HepG2 (cell line): ENCODE data around the gene MAEA. TPM values are rescaled to one million over a fixed set of nuclear protein-coding genes. Genes with fewer than 3 reads are reported as not detected.
A peak's percentile ranks its signal among the peaks of the same experiment; 100 is the strongest.

Experiments used
- ATAC-seq: fragments of 200-7000 bp; cut with Tn5 transposase; 3 replicates; pipeline ENCODE4 v1.9.1; 2020; ENCODE audit warnings: mild to moderate bottlenecking, moderate library complexity
- BruUV-seq: library from RNA; stranded (reverse); fragments of 400-500 nt; replicated peaks from 2 replicates; lab custom pipeline; 2021; lab: Mats Ljungman, UMichigan
- CTCF ChIA-PET: fragments of 300-600 bp; formaldehyde crosslinking; extraction: SDS; loops from one replicate; lab custom pipeline; 2021; ENCODE audit warnings: low total read pairs, inconsistent platforms, low intra/inter-chr PET ratio; lab: Yijun Ruan, JAX
- POLR2A ChIA-PET: fragments of 350-600 bp; sonication (Branson Sonifier 250); formaldehyde crosslinking; loops from one replicate; lab custom pipeline; 2020; ENCODE audit warnings: antibody characterized with exemption, inconsistent platforms; lab: Yijun Ruan, JAX
- DNase-seq: peaks from one replicate; pipeline ENCODE4 v3.0.0-alpha.2; 2015; ENCODE audit warnings: low spot score
- FAIRE-seq: peaks from 3 replicates; lab custom pipeline; 2011; peaks lifted over from hg19 to GRCh38; lab: Jason Lieb, UNC
- H2AFZ ChIP-seq: one replicate; pipeline ENCODE4 v1.6.1; 2011; ENCODE audit warnings: low read length, inconsistent platforms
- H3K27ac ChIP-seq: fragments of 300-600 bp; 3 replicates; pipeline ENCODE4 v1.8.0; 2011; ENCODE audit warnings: mixed run types, mild to moderate bottlenecking, mixed read lengths, low read length, inconsistent platforms; ENCODE audit not compliant: insufficient read depth; ENCODE audit errors: extremely low read length
- H3K27me3 ChIP-seq, 2 experiments: fragments of 200-600 bp in 1 of 2; 2 replicates in 1 of 2; 3 replicates in 1 of 2; pipeline versions ENCODE4 v1.6.0 to v1.8.0; 2011; ENCODE audit warnings: low read length in 2 of 2, mild to moderate bottlenecking in 2 of 2, moderate library complexity in 2 of 2, inconsistent platforms in 1 of 2; ENCODE audit not compliant: insufficient read depth in 2 of 2, control insufficient read depth in 1 of 2
- H3K36me3 ChIP-seq, 2 experiments: fragments of 200-600 bp in 1 of 2; replicated peaks in 1 of 2; 2 replicates in 1 of 2; 3 replicates in 1 of 2; pipeline versions ENCODE4 v1.5.1 to v1.8.0; 2011; ENCODE audit warnings: low read length in 2 of 2, inconsistent platforms in 1 of 2; ENCODE audit not compliant: insufficient read depth in 2 of 2, control insufficient read depth in 1 of 2
- H3K4me1 ChIP-seq: 2 replicates; pipeline ENCODE4 v1.5.1; 2012; ENCODE audit warnings: low read length, inconsistent platforms; ENCODE audit not compliant: insufficient read depth
- H3K4me2 ChIP-seq: 2 replicates; pipeline ENCODE4 v1.6.0; 2011; ENCODE audit warnings: low read depth, low read length, inconsistent platforms
- H3K4me3 ChIP-seq, 3 experiments: fragments of 200-600 bp in 1 of 3; sonication (generic), shearing (Covaris generic) in 1 of 3; replicated peaks in 1 of 3; 2 replicates each; pipeline ENCODE4 v1.5.1; 2011 to 2016; ENCODE audit warnings: low read length in 3 of 3, inconsistent platforms in 2 of 3, low read depth in 2 of 3, mild to moderate bottlenecking in 2 of 3, control low read depth in 1 of 3, mixed read lengths in 1 of 3; ENCODE audit not compliant: insufficient read depth in 1 of 3
- H3K79me2 ChIP-seq: one replicate; pipeline ENCODE4 v1.6.1; 2011; ENCODE audit warnings: low read length, inconsistent platforms; ENCODE audit not compliant: insufficient read depth
- H3K9ac ChIP-seq: 2 replicates; pipeline ENCODE4 v1.6.0; 2011; ENCODE audit warnings: mild to moderate bottlenecking, low read depth, low read length, inconsistent platforms; ENCODE audit not compliant: insufficient read depth
- H3K9me3 ChIP-seq: 2 replicates; pipeline ENCODE4 v1.5.1; 2012; ENCODE audit warnings: mild to moderate bottlenecking, low read length
- H4K20me1 ChIP-seq: 2 replicates; pipeline ENCODE4 v1.6.0; 2011; ENCODE audit warnings: inconsistent platforms, mild to moderate bottlenecking, low read length, moderate library complexity; ENCODE audit not compliant: insufficient read depth
- ASH2L ChIP-seq: fragments of 300-600, 200-600 bp; sonication (generic); IDR thresholded peaks from 2 replicates; pipeline ENCODE4 v1.7.0; 2017; ENCODE audit warnings: low read depth, mild to moderate bottlenecking, moderate library complexity, mixed read lengths, low read length; ENCODE audit not compliant: insufficient read length
- FLYWCH1 ChIP-seq: sonication (generic); formaldehyde crosslinking; IDR thresholded peaks from 2 replicates; pipeline ENCODE4 v1.8.1; 2023; ENCODE audit warnings: mild to moderate bottlenecking, missing genetic modification reagents
- HNRNPL ChIP-seq: fragments of 200-400 bp; formaldehyde crosslinking; IDR thresholded peaks from 2 replicates; pipeline ENCODE4 v1.6.1; 2017; ENCODE audit warnings: mild to moderate bottlenecking, low read depth, low read length
- HNRNPLL ChIP-seq: fragments of 200-400 bp; formaldehyde crosslinking; IDR thresholded peaks from 2 replicates; pipeline ENCODE4 v1.6.1; 2017; ENCODE audit warnings: mild to moderate bottlenecking, low read depth, low read length; ENCODE audit not compliant: poor library complexity, severe bottlenecking
- IRF2 ChIP-seq: IDR thresholded peaks from 2 replicates; pipeline ENCODE4 v1.6.1; 2018; ENCODE audit warnings: missing genetic modification reagents, missing compliant biosample characterization
- MAFG ChIP-seq: sonication (generic); formaldehyde crosslinking; IDR thresholded peaks from 2 replicates; pipeline ENCODE4 v1.5.1; 2020; ENCODE audit warnings: mild to moderate bottlenecking, missing genetic modification reagents
- MZF1 ChIP-seq: sonication (generic); formaldehyde crosslinking; IDR thresholded peaks from 2 replicates; pipeline ENCODE4 v1.8.1; 2023; ENCODE audit warnings: mild to moderate bottlenecking, missing genetic modification reagents, borderline replicate concordance
- RFX5 ChIP-seq: IDR thresholded peaks from 2 replicates; pipeline ENCODE4 v1.6.1; 2011; ENCODE audit warnings: low read depth, low read length, improper control_type of control experiment
- RXRB ChIP-seq: IDR thresholded peaks from 2 replicates; pipeline ENCODE4 v1.6.1; 2016; ENCODE audit warnings: borderline replicate concordance, missing genetic modification reagents, missing compliant biosample characterization
- SMARCC2 ChIP-seq: fragments of 450-650 bp; IDR thresholded peaks from 2 replicates; pipeline ENCODE4 v1.6.1; 2017; ENCODE audit warnings: antibody characterized with exemption, mild to moderate bottlenecking
- SP1 ChIP-seq, 2 experiments: fragments of 450-650 bp in 1 of 2; sonication (generic) in 1 of 2; formaldehyde crosslinking in 1 of 2; IDR thresholded peaks; 2 replicates each; pipeline versions ENCODE4 v1.4.0 to v1.6.1; 2016 to 2020; ENCODE audit warnings: missing genetic modification reagents in 1 of 2
- ZNF530 ChIP-seq: sonication (generic); formaldehyde crosslinking; IDR thresholded peaks from 2 replicates; pipeline ENCODE4 v1.5.0; 2020; ENCODE audit warnings: low read depth, mild to moderate bottlenecking, missing genetic modification reagents
- ZNF772 ChIP-seq: sonication (generic); formaldehyde crosslinking; IDR thresholded peaks from 2 replicates; pipeline ENCODE4 v1.5.0; 2020; ENCODE audit warnings: mild to moderate bottlenecking, missing genetic modification reagents
- ZNF891 ChIP-seq: sonication (generic); formaldehyde crosslinking; IDR thresholded peaks from 2 replicates; pipeline ENCODE4 v1.5.0; 2020; ENCODE audit warnings: mild to moderate bottlenecking, missing genetic modification reagents
- ZSCAN25 ChIP-seq: sonication (generic); formaldehyde crosslinking; IDR thresholded peaks from 2 replicates; pipeline ENCODE4 v1.8.0; 2022; ENCODE audit warnings: mild to moderate bottlenecking, missing genetic modification reagents
- WGBS: methylation state at CpG from one replicate; pipeline ENCODE4 v1.1.6; 2017; ENCODE audit warnings: low lambda C conversion rate; 5-methylcytosine and 5-hydroxymethylcytosine counted together
- in situ Hi-C: cut with HindIII; loops from 2 replicates; pipeline ENCODE4 v1.10.0; 2017; ENCODE audit warnings: low pct_unique_long_range_greater_than_20kb; ENCODE audit not compliant: extremely low pct_ligation_motif_present
- intact Hi-C: fragments of 100-400 bp; cut with micrococcal nuclease; formaldehyde crosslinking; loops from one replicate; pipeline ENCODE4 v1.10.0; 2022; ENCODE audit not compliant: unreplicated experiment
- polyA plus RNA-seq, 8 experiments: library from polyadenylated mRNA; depleted of rRNA in 3 of 8; stranded (reverse) in 7 of 8; unstranded in 1 of 8; fragments of >200 nt; fragmentation: Illumina TruSeq in 4 of 8; extraction: Trizol in 4 of 8; gene quantifications; 2 replicates each; pipeline versions ENCODE4 v1.2.1 to v1.2.3, GENCODE V29; 2011 to 2016; ENCODE audit warnings: low read depth in 4 of 8, missing spikeins in 1 of 8, mixed read lengths in 1 of 8; ENCODE audit not compliant: insufficient read depth in 1 of 8
- total RNA-seq, 5 experiments: library from RNA; depleted of rRNA; stranded (reverse); fragments of >200 nt; fragmentation: Illumina TruSeq; extraction: Trizol; gene quantifications; 2 replicates each; pipeline ENCODE4 v1.2.3, GENCODE V29; 2016; ENCODE audit warnings: low read depth in 1 of 5
- TF ChIP-seq, protein P1 (sequence below): IDR thresholded peaks from 2 replicates; pipeline ENCODE4 v1.6.1; 2016
- TF ChIP-seq, protein P2 (sequence below): IDR thresholded peaks from 2 replicates; pipeline ENCODE4 v1.6.1; 2012; ENCODE audit warnings: inconsistent platforms
- TF ChIP-seq, protein P3 (sequence below): sonication (generic); formaldehyde crosslinking; IDR thresholded peaks from 2 replicates; pipeline ENCODE4 v1.8.1; 2023; ENCODE audit warnings: mild to moderate bottlenecking, missing genetic modification reagents

The MAEA gene
- total and polyA plus RNA-seq, 2 of the 13 experiments (the other 11 are each of a cell fraction or from before 2014, with no cell fraction given), result 52.0 to 57.1 TPM

DNA sequence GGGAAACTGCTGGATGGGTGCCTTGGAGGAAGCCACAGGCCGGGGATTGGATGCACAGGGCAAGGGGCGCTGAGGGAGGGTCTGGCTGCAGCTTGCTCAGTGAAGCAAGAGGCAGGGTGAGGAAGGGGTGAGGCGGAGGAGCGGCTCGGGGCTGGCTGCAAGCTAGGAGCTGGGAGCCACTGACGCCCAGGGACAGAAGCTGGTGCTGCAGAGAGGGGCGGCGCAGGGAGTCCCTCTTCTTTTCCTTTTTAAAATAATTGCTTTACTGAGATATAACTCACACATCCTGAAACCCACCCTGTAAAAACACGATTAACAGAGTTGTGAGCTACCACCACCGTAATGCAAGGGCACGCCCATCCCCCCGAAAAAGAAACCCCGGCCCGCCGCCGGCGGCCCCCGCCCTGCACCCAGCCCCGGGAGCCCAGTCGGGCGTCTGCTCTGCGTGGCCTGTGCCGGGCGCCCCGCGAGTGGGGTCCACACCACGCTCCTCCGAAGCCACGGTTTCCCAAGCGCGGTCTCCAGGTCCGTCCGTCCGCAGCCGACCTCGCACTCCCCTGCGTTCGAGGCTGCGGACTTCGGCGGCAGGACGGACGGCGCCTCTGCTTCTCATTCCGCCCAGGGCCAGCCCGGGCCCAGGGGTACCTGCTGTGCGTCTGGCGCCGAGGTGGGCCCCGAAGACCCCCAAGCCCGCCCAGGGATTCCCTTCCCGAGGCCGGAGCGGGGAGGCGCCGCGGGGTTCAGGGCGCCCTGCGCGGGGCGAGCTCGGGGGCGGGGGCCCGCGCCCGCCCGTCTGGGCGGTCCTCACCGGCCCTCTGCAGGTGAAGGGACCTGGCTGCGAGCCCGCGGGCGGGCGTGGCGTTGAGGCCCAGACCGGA, 56.5 kb downstream of the MAEA start (continued):
- TF ChIP-seq ZSCAN25 (CRISPR knock-in tag), result peak; percentile 99

DNA sequence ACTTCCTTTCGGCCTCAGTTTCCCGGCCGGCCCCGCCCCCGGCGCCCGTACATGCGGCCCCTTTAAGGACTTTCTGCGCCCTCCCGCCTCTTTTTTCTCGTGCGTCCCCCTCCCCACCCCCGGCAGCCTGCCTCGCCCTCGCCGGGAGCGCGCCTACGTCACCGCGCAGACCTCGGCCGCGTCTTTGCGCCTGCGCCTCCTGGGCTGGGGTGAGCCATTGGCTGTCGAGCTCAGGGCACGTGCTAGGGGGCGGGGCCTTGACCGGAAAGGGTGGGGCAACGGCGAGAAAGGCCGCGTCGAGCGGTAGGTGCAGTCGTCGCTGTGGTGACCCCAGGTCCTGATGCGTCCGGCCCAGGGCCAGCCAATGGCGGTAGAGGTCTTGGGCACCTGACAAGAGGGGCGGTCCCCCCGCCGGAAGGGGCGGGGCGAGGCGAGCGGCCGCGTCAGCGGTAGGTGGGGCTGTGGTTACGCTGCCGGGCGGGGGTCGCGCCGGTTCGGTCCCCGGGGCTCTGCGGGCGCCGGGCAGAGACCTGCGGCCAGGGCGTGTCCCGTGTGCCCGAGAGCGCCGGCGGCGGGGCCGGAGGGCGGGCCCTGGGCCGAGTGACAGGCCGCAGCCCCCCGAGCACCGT, 57.2 kb downstream of the MAEA start, which contains the start of gene UVSSA:
Gene UVSSA, plus strand, starts transcription at position 428 of the 629 bp plus-strand sequence. CDS start 884 bp downstream, outside the sequence.
- intact Hi-C loops (loop anchor here (1.0 to 5.0 kb wide), 3 partner anchors 40 to 99 kb away; partner anchors contain the start of gene MAEA), in situ Hi-C loops (no loop called here)
- ATAC-seq (peak; percentile 89), FAIRE-seq (peak; percentile 78), DNase-seq (peak; percentile 97)
- POLR2A ChIA-PET, result interaction anchor here (0.6 to 4.1 kb wide), 13 partner anchors 9 to 302 kb away, joined by 3 to 43 read pairs (median 6); partner anchors contain the start of genes CTBP1, MAEA and SPON2
- H3K4me1 ChIP-seq, result peaks cover 31% of the 10 kb centered on the region
- H3K9ac ChIP-seq, result peak within 1 kb of the TSS; percentile 89
- peak within 1 kb of the TSS; percentile 89 for H3K4me2 ChIP-seq
- peaks cover 2 to 8% of the 10 kb centered on the region in 2 experiments; a peak in 2 of 5 replicates for H3K36me3 ChIP-seq
- no TSS peak for BruUV-seq
- H4K20me1 ChIP-seq, result no peaks in the 10 kb centered on the region
- H2AFZ ChIP-seq, result no peak within 1 kb of the TSS
- H3K4me3 ChIP-seq, result peak within 1 kb of the TSS; percentile 82 to 94 (median 85)
- 0% methylated on average over 4 of the region's 76 CpGs for WGBS
- CTCF ChIA-PET, result interaction anchor here (1.7 kb wide), 1 partner anchor 216 kb away, joined by 4 read pairs; no protein-coding TSS in a partner anchor
- no peaks in the 10 kb centered on the region; a peak in 1 of 5 replicates for H3K27me3 ChIP-seq
- no peaks in the 10 kb centered on the region for H3K9me3 ChIP-seq
- peak within 1 kb of the TSS; percentile 82 for H3K27ac ChIP-seq
- H3K79me2 ChIP-seq, result peaks cover 12% of the 10 kb centered on the region
- TF ChIP-seq, protein P1, sequence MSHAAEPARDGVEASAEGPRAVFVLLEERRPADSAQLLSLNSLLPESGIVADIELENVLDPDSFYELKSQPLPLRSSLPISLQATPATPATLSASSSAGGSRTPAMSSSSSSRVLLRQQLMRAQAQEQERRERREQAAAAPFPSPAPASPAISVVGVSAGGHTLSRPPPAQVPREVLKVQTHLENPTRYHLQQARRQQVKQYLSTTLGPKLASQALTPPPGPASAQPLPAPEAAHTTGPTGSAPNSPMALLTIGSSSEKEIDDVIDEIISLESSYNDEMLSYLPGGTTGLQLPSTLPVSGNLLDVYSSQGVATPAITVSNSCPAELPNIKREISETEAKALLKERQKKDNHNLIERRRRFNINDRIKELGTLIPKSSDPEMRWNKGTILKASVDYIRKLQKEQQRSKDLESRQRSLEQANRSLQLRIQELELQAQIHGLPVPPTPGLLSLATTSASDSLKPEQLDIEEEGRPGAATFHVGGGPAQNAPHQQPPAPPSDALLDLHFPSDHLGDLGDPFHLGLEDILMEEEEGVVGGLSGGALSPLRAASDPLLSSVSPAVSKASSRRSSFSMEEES (CRISPR knock-in tag), result peak; percentile 82
- TF ChIP-seq MZF1 (CRISPR knock-in tag) (no peak), IRF2 (CRISPR knock-in tag) (peak; percentile 67; the same call in 1 of the 2 replicates), RXRB (peak; percentile 58; the same call in 1 of the 2 replicates), ZNF891 (CRISPR knock-in tag) (no peak), FLYWCH1 (CRISPR knock-in tag) (no peak), MAFG (CRISPR knock-in tag) (no peak), ZNF772 (CRISPR knock-in tag) (peak; percentile 62; the same call in 1 of the 2 replicates), RFX5 (peak; percentile 48), ASH2L (peak; percentile 61), SMARCC2 (no peak), ZNF530 (CRISPR knock-in tag) (no peak), HNRNPL (no peak), SP1 (IDR thresholded peaks at IDR 0.05) (peak; percentile 81), SP1 (CRISPR knock-in tag; IDR thresholded peaks at IDR 0.05) (peak; percentile 100), HNRNPLL (peak; percentile 45)
- TF ChIP-seq, protein P2, sequence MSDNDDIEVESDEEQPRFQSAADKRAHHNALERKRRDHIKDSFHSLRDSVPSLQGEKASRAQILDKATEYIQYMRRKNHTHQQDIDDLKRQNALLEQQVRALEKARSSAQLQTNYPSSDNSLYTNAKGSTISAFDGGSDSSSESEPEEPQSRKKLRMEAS, result peak; percentile 87
- TF ChIP-seq, protein P3, sequence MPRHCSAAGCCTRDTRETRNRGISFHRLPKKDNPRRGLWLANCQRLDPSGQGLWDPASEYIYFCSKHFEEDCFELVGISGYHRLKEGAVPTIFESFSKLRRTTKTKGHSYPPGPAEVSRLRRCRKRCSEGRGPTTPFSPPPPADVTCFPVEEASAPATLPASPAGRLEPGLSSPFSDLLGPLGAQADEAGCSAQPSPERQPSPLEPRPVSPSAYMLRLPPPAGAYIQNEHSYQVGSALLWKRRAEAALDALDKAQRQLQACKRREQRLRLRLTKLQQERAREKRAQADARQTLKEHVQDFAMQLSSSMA (CRISPR knock-in tag), result peak; percentile 57; the same call in 1 of the 2 replicates
